ENCODE results near the gene RNU1-4. TPM values are rescaled to one million over a fixed set of nuclear protein-coding genes. Genes with fewer than 3 reads are reported as not detected.
"Not testable (repeated sequence)": the region's sequence is repeated elsewhere in the genome, so short reads cannot be mapped to it uniquely, and the experiment has no call there.

The RNU1-4 gene
- polyA plus RNA-seq, 1 of the 3 experiments (the other 2 are of a cell fraction) = not detected

DNA sequence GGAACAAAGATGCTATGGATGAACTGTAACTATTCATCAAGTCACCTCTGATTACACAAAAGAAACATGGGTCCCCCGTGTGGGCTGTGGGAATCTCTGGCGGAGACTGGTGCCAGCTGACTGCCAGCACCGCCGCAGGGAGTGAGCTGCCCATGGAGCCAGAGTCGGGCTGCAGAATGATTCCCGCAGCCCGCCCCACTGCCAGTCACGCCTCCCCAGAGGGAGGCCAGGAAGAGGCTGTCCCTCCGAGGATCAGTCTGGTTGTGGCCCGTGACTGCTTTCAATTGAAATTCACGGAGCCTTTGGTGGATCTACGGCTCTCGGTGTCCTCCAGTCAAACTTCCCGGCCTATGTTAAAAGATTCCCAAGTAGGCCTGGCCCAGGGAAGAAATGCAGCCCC is 27.7 kb upstream of the RNU1-4 start:
- H3K4me1 ChIP-seq (ENCODE audit: control insufficient read depth in 1 of 2, insufficient read depth in 2 of 2, low read depth in 1 of 2, low read length in 1 of 2); H3K9me2 ChIP-seq; H3K4me2 ChIP-seq; H3K36me3 ChIP-seq (replicated peaks in 1 of 2; ENCODE audit: control insufficient read depth in 1 of 2, insufficient read depth in 2 of 2, low read length in 1 of 2); H3K9ac ChIP-seq; POLR2A ChIA-PET; H3F3A ChIP-seq (replicated peaks; ENCODE audit: insufficient read depth); H2AFZ ChIP-seq (ENCODE audit: low read depth); H3K79me2 ChIP-seq (ENCODE audit: insufficient read depth); H3K27ac ChIP-seq (ENCODE audit: low read depth in 2 of 2, low read length in 1 of 2); H3K27me3 ChIP-seq (ENCODE audit: insufficient read depth); H4K20me1 ChIP-seq (ENCODE audit: insufficient read depth); DNase-seq; H3K9me3 ChIP-seq; H3K4me3 ChIP-seq (ENCODE audit: low read depth in 2 of 2, low read length in 1 of 2): not testable (repeated sequence)
- CTCF ChIA-PET = interaction anchor here (0.9 to 7.3 kb wide), 2 partner anchors 14 to 87 kb away, joined by 3 to 70 read pairs; no protein-coding TSS in a partner anchor
- WGBS (ENCODE audit: low lambda C conversion rate) = 85% methylated on average over 7 of the region's 14 CpGs

- H3K27me3 ChIP-seq (ENCODE audit: insufficient read depth) = not testable (repeated sequence)
- whole genome bisulfite sequencing (ENCODE audit: low lambda C conversion rate) = 82% methylated on average over 4 of the region's 6 CpGs
- CTCF ChIA-PET = interaction anchor here (0.5 to 7.3 kb wide), 2 partner anchors 10 to 15 kb away, joined by 3 to 70 read pairs; no protein-coding TSS in a partner anchor
These were observed 27.3 kb upstream of the RNU1-4 start for GRCh38 chr1:16712984-16713383.

GRCh38 chr1:16713480-16713879 is 26.8 kb upstream of the RNU1-4 start:
- H3K4me2 ChIP-seq; H3K9me3 ChIP-seq; H3K27me3 ChIP-seq (ENCODE audit: insufficient read depth); H3K36me3 ChIP-seq (replicated peaks in 1 of 2; ENCODE audit: control insufficient read depth in 1 of 2, insufficient read depth in 2 of 2, low read length in 1 of 2); H3K79me2 ChIP-seq (ENCODE audit: insufficient read depth); H3K9ac ChIP-seq; H4K20me1 ChIP-seq (ENCODE audit: insufficient read depth); H2AFZ ChIP-seq (ENCODE audit: low read depth); H3F3A ChIP-seq (replicated peaks; ENCODE audit: insufficient read depth); H3K9me2 ChIP-seq; H3K4me1 ChIP-seq (ENCODE audit: control insufficient read depth in 1 of 2, insufficient read depth in 2 of 2, low read depth in 1 of 2, low read length in 1 of 2); POLR2A ChIA-PET; H3K27ac ChIP-seq (ENCODE audit: low read depth in 2 of 2, low read length in 1 of 2); H3K4me3 ChIP-seq (ENCODE audit: low read depth in 2 of 2, low read length in 1 of 2); DNase-seq: not testable (repeated sequence)
- 55% methylated on average over 4 of the region's 10 CpGs for WGBS (ENCODE audit: low lambda C conversion rate)
- CTCF ChIA-PET = interaction anchor here (0.5 kb wide), 1 partner anchor 10 kb away, joined by 3 read pairs; no protein-coding TSS in a partner anchor

More at GRCh38 chr1:16712984-16713383, 27.3 kb upstream of the RNU1-4 start:
- H3K79me2 ChIP-seq (ENCODE audit: insufficient read depth); H3F3A ChIP-seq (replicated peaks; ENCODE audit: insufficient read depth); H3K9me3 ChIP-seq; H3K4me1 ChIP-seq (ENCODE audit: control insufficient read depth in 1 of 2, insufficient read depth in 2 of 2, low read depth in 1 of 2, low read length in 1 of 2); POLR2A ChIA-PET; H3K36me3 ChIP-seq (replicated peaks in 1 of 2; ENCODE audit: control insufficient read depth in 1 of 2, insufficient read depth in 2 of 2, low read length in 1 of 2); H4K20me1 ChIP-seq (ENCODE audit: insufficient read depth); DNase-seq; H2AFZ ChIP-seq (ENCODE audit: low read depth); H3K4me3 ChIP-seq (ENCODE audit: low read depth in 2 of 2, low read length in 1 of 2); H3K4me2 ChIP-seq; H3K9ac ChIP-seq; H3K9me2 ChIP-seq; H3K27ac ChIP-seq (ENCODE audit: low read depth in 2 of 2, low read length in 1 of 2): not testable (repeated sequence)

GRCh38 chr1:16716691-16717335 is 23.5 kb upstream of the RNU1-4 start:
- Histone ChIP-seq H3K27ac (ENCODE audit: low read depth in 2 of 2, low read length in 1 of 2) (no peak overlapping the region), H3K27me3 (ENCODE audit: insufficient read depth) (no peaks in the 10 kb centered on the region), H3K9me3 (no peaks in the 10 kb centered on the region), H3K9me2 (no peaks in the 10 kb centered on the region), H2AFZ (ENCODE audit: low read depth) (no peak overlapping the region), H3K79me2 (ENCODE audit: insufficient read depth) (no peaks in the 10 kb centered on the region), H3K36me3 (replicated peaks in 1 of 2; ENCODE audit: control insufficient read depth in 1 of 2, insufficient read depth in 2 of 2, low read length in 1 of 2) (no peaks in the 10 kb centered on the region), H3K4me2 (no peak overlapping the region), H3F3A (replicated peaks; ENCODE audit: insufficient read depth) (no peaks in the 10 kb centered on the region), H4K20me1 (ENCODE audit: insufficient read depth) (no peaks in the 10 kb centered on the region), H3K4me1 (ENCODE audit: control insufficient read depth in 1 of 2, insufficient read depth in 2 of 2, low read depth in 1 of 2, low read length in 1 of 2) (peaks cover 0 to 7% of the 10 kb centered on the region in 2 experiments; a peak in 1 of 4 replicates), H3K4me3 (ENCODE audit: low read depth in 2 of 2, low read length in 1 of 2) (no peak overlapping the region), H3K9ac (no peak overlapping the region)
- ChIA-PET POLR2A (interaction anchor here (1.2 kb wide), 1 partner anchor 188 kb away, joined by 3 read pairs; no protein-coding TSS in a partner anchor), CTCF (interaction anchor here (1.0 to 1.6 kb wide), 7 partner anchors 8 to 79 kb away, joined by 3 to 5 read pairs (median 3); no protein-coding TSS in a partner anchor)
- TF ChIP-seq EZH2phosphoT487 (IDR thresholded peaks at IDR 0.05; ENCODE audit: borderline replicate concordance, low read depth) (no peak), GABPA (IDR thresholded peaks at IDR 0.05; ENCODE audit: low read depth) (no peak), CTCF (IDR thresholded peaks at IDR 0.05) (no peak)
- TF ChIP-seq, protein P1, sequence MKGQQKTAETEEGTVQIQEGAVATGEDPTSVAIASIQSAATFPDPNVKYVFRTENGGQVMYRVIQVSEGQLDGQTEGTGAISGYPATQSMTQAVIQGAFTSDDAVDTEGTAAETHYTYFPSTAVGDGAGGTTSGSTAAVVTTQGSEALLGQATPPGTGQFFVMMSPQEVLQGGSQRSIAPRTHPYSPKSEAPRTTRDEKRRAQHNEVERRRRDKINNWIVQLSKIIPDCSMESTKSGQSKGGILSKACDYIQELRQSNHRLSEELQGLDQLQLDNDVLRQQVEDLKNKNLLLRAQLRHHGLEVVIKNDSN (IDR thresholded peaks at IDR 0.05; ENCODE audit: borderline replicate concordance, low read depth) = no peak
- WGBS (ENCODE audit: low lambda C conversion rate) = 70% methylated on average over 7 of the region's 7 CpGs
- peak; percentile 34 for DNase-seq

Data from SK-N-SH (cell line).